Right atrium auricular region (tissue), 2 donors: ENCODE results near the gene EDN1. TPM values are rescaled to one million over a fixed set of nuclear protein-coding genes. Genes with fewer than 3 reads are reported as not detected.

Experiments used
- DNase-seq: peaks from one replicate; pipeline ENCODE4 v3.0.0-alpha.2; 2019; ENCODE audit warnings: low spot score
- H3K27ac ChIP-seq, 2 donors: fragments of 200-600 bp; sonication (generic); 1 replicate in 1 of 2; 2 replicates in 1 of 2; pipeline ENCODE4 v1.5.1; 2016 to 2019
- H3K27me3 ChIP-seq, 2 donors: fragments of 200-600 bp; sonication (generic); one replicate each; pipeline versions ENCODE4 v1.5.1 to v1.6.0; 2017 to 2019
- H3K36me3 ChIP-seq: fragments of 200-600 bp; sonication (generic); one replicate; pipeline ENCODE4 v1.5.1; 2016
- H3K4me1 ChIP-seq, 2 donors: fragments of 200-600 bp; sonication (generic); one replicate each; pipeline versions ENCODE4 v1.5.1 to v1.6.0; 2017 to 2019
- H3K4me3 ChIP-seq, 2 donors: fragments of 200-600 bp; sonication (generic); 1 replicate in 1 of 2; 2 replicates in 1 of 2; pipeline ENCODE4 v1.5.1; 2017 to 2019; ENCODE audit warnings: mild to moderate bottlenecking in 1 of 2, moderate library complexity in 1 of 2
- H3K9me3 ChIP-seq, 2 donors: fragments of 200-600 bp; sonication (generic); one replicate each; pipeline ENCODE4 v1.5.1; 2019
- CTCF ChIP-seq, 2 donors: fragments of 200-600 bp; sonication (generic); IDR thresholded peaks; one replicate each; pipeline ENCODE4 v1.5.1; 2019; ENCODE audit warnings: antibody characterized with exemption in 2 of 2
- total RNA-seq, 2 donors: library from RNA; depleted of rRNA; stranded (reverse); fragments of >200 nt; gene quantifications; one replicate each; pipeline ENCODE4 v1.1.0, GENCODE V29; 2016

The EDN1 gene
- total RNA-seq, 2 donors from 2014 or later = 9.0 to 13.4 TPM

DNA sequence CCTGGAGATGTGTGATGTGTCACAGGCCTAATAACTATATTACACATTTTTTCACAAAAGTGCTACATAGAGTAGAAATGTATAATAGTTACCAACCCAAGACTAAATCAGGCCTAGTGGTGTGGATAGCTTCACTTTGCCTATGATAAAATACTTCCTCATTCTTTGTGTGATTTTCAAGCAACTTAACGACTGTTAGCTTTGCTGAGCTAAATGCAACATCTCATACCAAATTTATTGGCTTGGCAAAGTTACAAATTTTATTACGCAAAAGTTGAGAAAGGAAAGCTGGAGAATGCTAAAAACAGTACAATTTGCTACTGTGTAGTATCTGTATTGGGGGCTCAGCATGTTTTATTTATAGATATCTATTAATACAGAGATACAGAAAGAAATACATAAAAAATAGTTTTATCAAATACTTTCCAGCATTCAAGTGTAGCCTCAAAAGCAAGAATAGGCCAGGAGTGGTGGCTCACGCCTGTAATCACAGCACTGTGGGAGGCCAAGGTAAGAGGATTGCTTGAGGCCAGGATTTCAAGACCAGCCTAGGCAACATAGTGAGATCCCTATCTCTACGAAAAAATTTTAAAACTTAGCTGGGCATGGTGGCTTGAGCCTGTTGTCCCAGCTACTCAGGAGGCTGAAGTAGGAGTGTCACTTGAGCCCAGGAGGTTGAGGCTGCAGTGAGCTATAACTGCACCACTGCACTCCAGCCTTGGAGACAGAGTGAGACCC, 3.6 kb upstream of the EDN1 start:
- DNase-seq = no peak
- no peak overlapping the region for H3K4me3 ChIP-seq
- H3K9me3 ChIP-seq = no peaks in the 10 kb centered on the region
- no peak overlapping the region for H3K27ac ChIP-seq
- H3K27me3 ChIP-seq = no peaks in the 10 kb centered on the region
- no peaks in the 10 kb centered on the region for H3K36me3 ChIP-seq
- no peak for TF ChIP-seq CTCF (IDR thresholded peaks at IDR 0.05)
- peaks cover 0 to 10% of the 10 kb centered on the region in 2 donors for H3K4me1 ChIP-seq

DNA sequence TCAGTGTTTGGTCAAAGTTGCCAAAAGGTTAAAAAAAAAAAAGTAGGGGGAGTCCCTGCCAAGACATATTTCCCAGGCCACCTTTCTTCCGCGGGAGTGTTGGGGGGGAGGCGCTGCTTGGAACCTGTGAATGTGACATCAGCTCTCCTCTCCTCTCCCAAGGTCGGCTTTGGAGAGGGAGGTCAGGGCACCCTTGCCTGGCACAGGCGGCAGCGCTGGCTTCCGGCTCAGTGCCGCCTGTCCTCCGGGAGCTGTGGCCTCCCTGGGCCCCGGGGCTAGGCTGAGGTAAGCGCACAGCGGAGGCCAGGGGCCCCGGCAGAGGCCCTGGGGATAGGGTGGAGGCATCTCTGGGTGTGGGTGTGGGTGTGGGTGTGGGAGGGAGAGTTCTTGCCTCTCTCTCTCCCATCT, 1.9 kb upstream of the EDN1 start:
- H3K27me3 ChIP-seq = no peaks in the 10 kb centered on the region
- H3K36me3 ChIP-seq = no peaks in the 10 kb centered on the region
- H3K27ac ChIP-seq = no peak overlapping the region
- peaks cover 0 to 24% of the 10 kb centered on the region in 2 donors for H3K4me1 ChIP-seq
- TF ChIP-seq CTCF (IDR thresholded peaks at IDR 0.05) = no peak
- DNase-seq = no peak
- H3K4me3 ChIP-seq = no peak overlapping the region
- H3K9me3 ChIP-seq = no peaks in the 10 kb centered on the region

GRCh38 chr6:12288914-12289313, 1.2 kb upstream of the EDN1 start:
- no peak for TF ChIP-seq CTCF (IDR thresholded peaks at IDR 0.05)
- DNase-seq = no peak
- Histone ChIP-seq H3K4me3 (no peak overlapping the region), H3K9me3 (no peaks in the 10 kb centered on the region), H3K4me1 (peaks cover 0 to 24% of the 10 kb centered on the region in 2 donors), H3K27ac (peak overlapping the region in 1 of 2 donors; percentile 57), H3K27me3 (no peaks in the 10 kb centered on the region), H3K36me3 (no peaks in the 10 kb centered on the region)

DNA sequence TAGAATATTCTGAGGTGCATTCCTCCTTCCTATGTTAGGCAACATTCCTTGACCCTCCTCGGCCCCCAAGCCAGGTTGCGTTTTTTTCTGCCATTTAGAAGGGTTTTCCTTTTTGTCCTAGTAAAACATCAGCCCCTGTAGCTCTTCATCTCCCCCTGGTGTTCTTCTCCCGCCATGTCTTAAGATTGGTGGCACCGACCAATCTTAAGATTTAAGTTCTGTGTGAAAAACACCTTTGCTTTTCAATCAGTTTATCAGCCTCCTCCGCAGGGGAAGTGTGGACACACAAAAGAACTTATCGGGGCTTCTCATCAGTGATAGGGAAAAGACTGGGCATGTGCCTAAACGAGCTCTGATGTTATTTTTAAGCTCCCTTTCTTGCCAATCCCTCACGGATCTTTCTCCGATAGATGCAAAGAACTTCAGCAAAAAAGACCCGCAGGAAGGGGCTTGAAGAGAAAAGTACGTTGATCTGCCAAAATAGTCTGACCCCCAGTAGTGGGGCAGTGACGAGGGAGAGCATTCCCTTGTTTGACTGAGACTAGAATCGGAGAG, 719 bp upstream of the EDN1 start:
- Histone ChIP-seq H3K4me1 (peaks cover 0 to 24% of the 10 kb centered on the region in 2 donors), H3K9me3 (no peaks in the 10 kb centered on the region), H3K27ac (peak overlapping the region; percentile 28 to 57), H3K4me3 (peak overlapping the region; percentile 34 to 49), H3K36me3 (no peaks in the 10 kb centered on the region), H3K27me3 (no peaks in the 10 kb centered on the region)
- DNase-seq = no peak
- peak; percentile 67 to 79 for TF ChIP-seq CTCF (IDR thresholded peaks at IDR 0.05)

- no peak for DNase-seq
- H3K9me3 ChIP-seq = no peaks in the 10 kb centered on the region
- no peaks in the 10 kb centered on the region for H3K36me3 ChIP-seq
- H3K27me3 ChIP-seq = no peaks in the 10 kb centered on the region
- H3K27ac ChIP-seq = peak overlapping the region; percentile 8 to 57
- TF ChIP-seq CTCF (IDR thresholded peaks at IDR 0.05) = no peak
- H3K4me1 ChIP-seq = peaks cover 0 to 31% of the 10 kb centered on the region in 2 donors
- peak overlapping the region; percentile 34 to 49 for H3K4me3 ChIP-seq
Observed at GRCh38 chr6:12291071-12291838, 1.1 kb downstream of the EDN1 start.
